ENCODE data around the gene ALG10B. TPM values are rescaled to one million over a fixed set of nuclear protein-coding genes. Genes with fewer than 3 reads are reported as not detected.

The ALG10B gene
- polyA plus RNA-seq, 1 donor (not counting 4 experiments of a cell fraction or from before 2014, with no cell fraction given), result 4.5 TPM

- no peaks in the 10 kb centered on the region for H3K27me3 ChIP-seq (ENCODE audit: control insufficient read depth, extremely low read depth, insufficient read depth, low read length)
- no peaks in the 10 kb centered on the region for H3K9me1 ChIP-seq (ENCODE audit: control insufficient read depth, extremely low read depth, insufficient read depth, low read length)
- H3K9ac ChIP-seq (ENCODE audit: control insufficient read depth, extremely low read depth, insufficient read depth, low read length), result no peak overlapping the region
- no peak overlapping the region for H3K4me2 ChIP-seq (ENCODE audit: control insufficient read depth, extremely low read depth, insufficient read depth, low read depth, low read length)
- no peak overlapping the region for H2AFZ ChIP-seq (ENCODE audit: control insufficient read depth, low read length)
- no peaks in the 10 kb centered on the region for H3K36me3 ChIP-seq (ENCODE audit: control insufficient read depth in 2 of 2, extremely low read depth in 1 of 2, insufficient read depth in 2 of 2, low read length in 2 of 2)
- H3K4me3 ChIP-seq (ENCODE audit: control insufficient read depth in 2 of 3, extremely low read depth in 1 of 3, insufficient read depth in 2 of 3, low read depth in 1 of 3, low read length in 3 of 3), result no peak overlapping the region
- dilution Hi-C loops (cut with MboI; ENCODE audit: extremely low pct_ligation_motif_present, low sequenced_read_pairs), result no loop called here
- no peaks in the 10 kb centered on the region for H3K4me1 ChIP-seq (ENCODE audit: control insufficient read depth, extremely low read depth, insufficient read depth, low read length)
- H3K9me3 ChIP-seq (ENCODE audit: control insufficient read depth, low read depth, low read length), result no peaks in the 10 kb centered on the region
- no peak for TF ChIP-seq CTCF (optimal IDR thresholded peaks at IDR 0.05 in 1 of 3, IDR thresholded peaks at IDR 0.05 in 1 of 3, conservative IDR thresholded peaks at IDR 0.05 in 1 of 3; ENCODE audit: extremely low read depth in 1 of 3, insufficient read depth in 2 of 3, low read length in 3 of 3)
- no peak for TF ChIP-seq EZH2 (IDR thresholded peaks at IDR 0.05; ENCODE audit: low read length)
- H4K20me1 ChIP-seq (ENCODE audit: control insufficient read depth, extremely low read depth, insufficient read depth, low read length), result no peaks in the 10 kb centered on the region
- no peak overlapping the region for H3K27ac ChIP-seq (ENCODE audit: control insufficient read depth, insufficient read depth, low read length)
- FAIRE-seq (no peak), DNase-seq (ENCODE audit: low read depth, low spot score) (no peak)
- no peaks in the 10 kb centered on the region for H3K79me2 ChIP-seq (ENCODE audit: control insufficient read depth, insufficient read depth, low read length)
Measured at GRCh38 chr12:38374751-38375150, 58.2 kb downstream of the ALG10B start.

Small RNA genes within 50 kb of the gene (small RNA-seq; reads per million reads assigned to genes)
- 0 reads per million in 3 experiments for gene RF00019 (ENCODE audit: insufficient read length in 3 of 3, low read depth in 3 of 3, low replicate concordance in 1 of 3)
